Nephron progenitor cell (in vitro differentiated cells): ENCODE results near the gene KANTR.

Experiments used
- DNase-seq: peaks from one replicate; pipeline ENCODE4 v3.0.0; 2021
- H3K27ac Mint-ChIP-seq: 2 replicates; pipeline ENCODE4 v1.8.0; 2021; ENCODE audit warnings: mild to moderate bottlenecking, moderate library complexity, mixed read lengths
- H3K27me3 Mint-ChIP-seq: 2 replicates; pipeline ENCODE4 v1.8.0; 2021; ENCODE audit warnings: mild to moderate bottlenecking, low read depth, mixed read lengths; ENCODE audit not compliant: poor library complexity
- H3K36me3 Mint-ChIP-seq: 2 replicates; pipeline ENCODE4 v1.8.0; 2021; ENCODE audit warnings: low read depth, mixed read lengths
- H3K4me1 Mint-ChIP-seq: 2 replicates; pipeline ENCODE4 v1.8.0; 2021; ENCODE audit warnings: mixed read lengths
- H3K4me3 Mint-ChIP-seq: 2 replicates; pipeline ENCODE4 v1.8.0; 2021; ENCODE audit warnings: mild to moderate bottlenecking, moderate library complexity, mixed read lengths
- H3K9me3 Mint-ChIP-seq: 2 replicates; pipeline ENCODE4 v1.8.0; 2021; ENCODE audit warnings: mild to moderate bottlenecking, moderate library complexity, mixed read lengths
- TF ChIP-seq, protein P1 (sequence below): fragments of 200-600 bp; sonication (generic); IDR thresholded peaks from 2 replicates; pipeline ENCODE4 v1.5.0; 2021; ENCODE audit warnings: antibody characterized with exemption

Gene KANTR

DNA sequence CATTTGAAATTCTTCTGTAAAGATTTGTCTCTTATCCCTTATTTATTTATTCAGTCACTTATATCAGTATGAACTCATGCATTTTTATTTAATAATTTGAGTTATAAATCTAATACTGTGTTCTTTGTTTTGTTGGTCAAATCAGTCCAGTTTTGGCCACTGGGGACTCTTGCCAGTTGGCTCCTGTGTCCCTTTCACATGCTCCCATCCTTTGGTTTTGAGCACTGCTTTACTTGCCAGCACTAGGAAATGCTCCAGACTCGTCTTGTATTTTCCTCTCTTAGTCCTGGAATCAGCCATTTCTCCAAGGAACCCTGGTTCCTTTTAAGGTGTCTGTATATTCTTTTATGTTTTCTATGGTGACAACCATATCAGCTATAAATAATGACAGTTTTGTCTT lies 28.1 kb downstream of the KANTR start:
- TF ChIP-seq, protein P1, sequence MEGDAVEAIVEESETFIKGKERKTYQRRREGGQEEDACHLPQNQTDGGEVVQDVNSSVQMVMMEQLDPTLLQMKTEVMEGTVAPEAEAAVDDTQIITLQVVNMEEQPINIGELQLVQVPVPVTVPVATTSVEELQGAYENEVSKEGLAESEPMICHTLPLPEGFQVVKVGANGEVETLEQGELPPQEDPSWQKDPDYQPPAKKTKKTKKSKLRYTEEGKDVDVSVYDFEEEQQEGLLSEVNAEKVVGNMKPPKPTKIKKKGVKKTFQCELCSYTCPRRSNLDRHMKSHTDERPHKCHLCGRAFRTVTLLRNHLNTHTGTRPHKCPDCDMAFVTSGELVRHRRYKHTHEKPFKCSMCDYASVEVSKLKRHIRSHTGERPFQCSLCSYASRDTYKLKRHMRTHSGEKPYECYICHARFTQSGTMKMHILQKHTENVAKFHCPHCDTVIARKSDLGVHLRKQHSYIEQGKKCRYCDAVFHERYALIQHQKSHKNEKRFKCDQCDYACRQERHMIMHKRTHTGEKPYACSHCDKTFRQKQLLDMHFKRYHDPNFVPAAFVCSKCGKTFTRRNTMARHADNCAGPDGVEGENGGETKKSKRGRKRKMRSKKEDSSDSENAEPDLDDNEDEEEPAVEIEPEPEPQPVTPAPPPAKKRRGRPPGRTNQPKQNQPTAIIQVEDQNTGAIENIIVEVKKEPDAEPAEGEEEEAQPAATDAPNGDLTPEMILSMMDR = no peak
- peaks cover 4% of the 10 kb centered on the region for H3K27me3 Mint-ChIP-seq
- peaks cover 42% of the 10 kb centered on the region for H3K36me3 Mint-ChIP-seq

DNA sequence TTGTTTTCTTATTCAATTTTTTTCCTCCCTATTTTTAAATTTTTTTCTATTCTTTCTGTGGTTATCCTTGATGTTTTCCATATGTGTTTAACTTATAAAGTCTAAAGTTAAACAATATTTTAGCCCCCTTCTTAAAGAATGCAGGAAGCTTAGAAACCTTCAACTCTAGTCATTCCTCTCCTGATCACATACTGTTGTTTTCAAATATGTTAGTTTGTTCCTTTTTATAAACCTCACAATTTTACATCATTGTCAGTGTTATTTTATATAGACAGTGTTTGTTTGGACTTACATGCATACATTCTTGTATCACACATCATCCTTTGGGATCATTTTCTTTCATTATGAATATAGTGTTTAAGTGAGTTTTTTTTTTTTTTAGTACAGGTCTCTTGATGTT lies 31.6 kb downstream of the KANTR start:
- peaks cover 39% of the 10 kb centered on the region for H3K9me3 Mint-ChIP-seq
- H3K4me3 Mint-ChIP-seq = no peak overlapping the region
- H3K27ac Mint-ChIP-seq = no peak overlapping the region
- no peaks in the 10 kb centered on the region for H3K27me3 Mint-ChIP-seq
- DNase-seq = no peak
- no peaks in the 10 kb centered on the region for H3K4me1 Mint-ChIP-seq
- H3K36me3 Mint-ChIP-seq = peaks cover 31% of the 10 kb centered on the region
- TF ChIP-seq, protein P1 = no peak

More for the DNA sequence above, 28.1 kb downstream of the KANTR start:
- Mint-ChIP-seq H3K4me1 (no peaks in the 10 kb centered on the region), H3K9me3 (peaks cover 42% of the 10 kb centered on the region), H3K4me3 (no peak overlapping the region), H3K27ac (peak overlapping the region; percentile 40)
- no peak for DNase-seq

DNA sequence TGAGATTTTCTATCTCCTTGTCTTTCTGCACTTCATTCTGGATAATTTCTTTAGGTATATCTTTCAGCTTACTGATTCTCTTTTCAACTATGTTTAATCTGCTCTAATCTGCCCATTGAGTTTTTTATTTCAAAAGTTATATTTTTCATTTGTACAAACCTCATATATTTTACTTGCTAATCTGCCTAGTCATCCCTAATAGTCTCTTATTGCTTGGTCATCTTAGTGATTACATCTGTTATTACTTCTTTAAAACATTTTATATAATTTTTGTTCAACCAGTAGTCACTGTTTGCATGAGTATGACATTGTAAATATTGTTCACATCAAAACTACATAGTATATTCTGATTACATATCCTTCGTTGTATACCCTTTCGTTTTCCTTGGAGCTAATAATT lies 32.4 kb downstream of the KANTR start:
- no peaks in the 10 kb centered on the region for H3K4me1 Mint-ChIP-seq
- DNase-seq = no peak
- H3K27me3 Mint-ChIP-seq = no peaks in the 10 kb centered on the region
- H3K4me3 Mint-ChIP-seq = no peak overlapping the region
- peaks cover 42% of the 10 kb centered on the region for H3K9me3 Mint-ChIP-seq
- H3K27ac Mint-ChIP-seq = no peak overlapping the region
- peaks cover 37% of the 10 kb centered on the region for H3K36me3 Mint-ChIP-seq
- TF ChIP-seq, protein P1 = no peak

DNA sequence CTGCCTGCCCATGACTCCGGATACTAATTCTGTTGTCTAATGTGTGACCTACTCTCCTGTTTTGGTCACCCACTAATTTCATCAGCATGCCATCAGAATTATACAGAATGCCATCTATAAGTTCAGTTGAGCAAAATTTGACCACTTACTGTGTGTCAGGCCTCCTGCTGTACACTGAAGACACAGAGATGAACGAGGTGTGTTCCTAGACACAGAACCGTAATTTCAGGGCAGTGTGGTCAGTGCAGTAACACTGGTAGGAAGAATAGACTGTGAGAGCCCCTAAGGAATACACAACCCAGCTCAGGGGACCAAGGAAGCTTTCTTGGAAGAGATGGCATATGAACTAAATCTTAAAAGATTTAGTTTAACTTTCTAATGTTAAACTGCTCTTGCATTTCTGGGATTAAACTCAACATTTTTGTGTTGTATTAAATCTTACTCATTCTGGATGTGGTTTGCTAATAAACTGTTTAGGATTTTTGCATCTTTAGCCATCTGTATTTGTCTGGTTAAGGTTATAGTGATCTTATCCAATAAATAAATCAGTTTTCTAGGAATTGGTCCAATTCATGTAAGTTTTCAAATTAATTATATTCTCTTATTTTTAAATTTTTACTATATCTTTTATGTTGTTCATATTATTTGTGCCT lies 34.3 kb downstream of the KANTR start:
- no peak for DNase-seq
- TF ChIP-seq, protein P1 = no peak
- no peaks in the 10 kb centered on the region for H3K4me1 Mint-ChIP-seq
- no peaks in the 10 kb centered on the region for H3K27me3 Mint-ChIP-seq
- no peak overlapping the region for H3K27ac Mint-ChIP-seq
- H3K9me3 Mint-ChIP-seq = peaks cover 51% of the 10 kb centered on the region
- H3K4me3 Mint-ChIP-seq = no peak overlapping the region
- H3K36me3 Mint-ChIP-seq = peaks cover 43% of the 10 kb centered on the region

DNA sequence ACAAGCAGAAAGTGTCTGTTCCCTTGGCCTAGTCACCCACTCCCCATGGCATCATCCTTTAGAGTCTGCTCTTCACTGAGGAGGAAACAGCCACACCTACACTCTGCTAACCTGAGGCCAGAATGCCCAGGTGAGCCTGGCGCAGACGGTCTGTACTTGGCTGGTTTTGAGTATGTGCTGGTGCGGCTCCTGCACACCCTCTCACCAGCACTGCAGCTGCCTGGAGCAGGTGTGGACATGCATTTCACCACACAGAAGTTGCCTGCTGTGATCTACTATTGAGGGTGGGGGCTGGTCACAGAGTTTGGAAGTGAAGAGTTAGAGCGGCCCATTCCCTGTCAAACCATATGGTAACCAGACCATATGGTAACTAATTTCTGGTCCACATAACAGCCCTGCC lies 39.5 kb downstream of the KANTR start:
- H3K4me1 Mint-ChIP-seq = no peaks in the 10 kb centered on the region
- no peak for DNase-seq
- H3K36me3 Mint-ChIP-seq = peaks cover 36% of the 10 kb centered on the region
- H3K27ac Mint-ChIP-seq = no peak overlapping the region
- peaks cover 46% of the 10 kb centered on the region for H3K9me3 Mint-ChIP-seq
- peaks cover 10% of the 10 kb centered on the region for H3K27me3 Mint-ChIP-seq
- H3K4me3 Mint-ChIP-seq = no peak overlapping the region
- TF ChIP-seq, protein P1 = no peak

DNA sequence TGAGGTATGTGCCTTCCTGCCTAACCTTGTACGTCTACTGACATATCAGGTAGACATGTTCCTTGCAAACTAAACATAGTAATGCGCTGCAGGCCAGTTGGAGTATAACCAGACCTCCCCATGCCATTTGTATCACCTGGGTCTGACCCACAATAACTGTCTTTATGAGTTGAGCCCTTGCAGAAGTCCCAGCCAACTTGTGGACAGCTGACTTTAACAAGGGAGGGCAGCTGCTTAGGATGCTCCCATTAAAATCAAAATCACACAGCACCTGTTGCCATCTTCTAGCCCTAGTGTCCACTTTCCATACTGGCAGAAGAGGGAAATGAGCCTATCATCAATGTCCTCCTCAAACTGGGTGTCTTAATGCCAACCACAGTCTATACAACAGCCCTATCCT lies 41.6 kb downstream of the KANTR start:
- Mint-ChIP-seq H3K27ac (no peak overlapping the region), H3K9me3 (peaks cover 51% of the 10 kb centered on the region), H3K36me3 (peaks cover 46% of the 10 kb centered on the region), H3K27me3 (peaks cover 12% of the 10 kb centered on the region), H3K4me3 (no peak overlapping the region), H3K4me1 (no peaks in the 10 kb centered on the region)
- TF ChIP-seq, protein P1 = no peak
- DNase-seq = no peak
